Endometrium (tissue), 2 donors: ENCODE data around the gene DVL2.

Experiments
- FAIRE-seq: peaks from 2 replicates; lab custom pipeline; 2012; peaks lifted over from hg19 to GRCh38; lab: Jason Lieb, UNC
- donor health status: control.
- donor health status: control.

Gene DVL2

DNA sequence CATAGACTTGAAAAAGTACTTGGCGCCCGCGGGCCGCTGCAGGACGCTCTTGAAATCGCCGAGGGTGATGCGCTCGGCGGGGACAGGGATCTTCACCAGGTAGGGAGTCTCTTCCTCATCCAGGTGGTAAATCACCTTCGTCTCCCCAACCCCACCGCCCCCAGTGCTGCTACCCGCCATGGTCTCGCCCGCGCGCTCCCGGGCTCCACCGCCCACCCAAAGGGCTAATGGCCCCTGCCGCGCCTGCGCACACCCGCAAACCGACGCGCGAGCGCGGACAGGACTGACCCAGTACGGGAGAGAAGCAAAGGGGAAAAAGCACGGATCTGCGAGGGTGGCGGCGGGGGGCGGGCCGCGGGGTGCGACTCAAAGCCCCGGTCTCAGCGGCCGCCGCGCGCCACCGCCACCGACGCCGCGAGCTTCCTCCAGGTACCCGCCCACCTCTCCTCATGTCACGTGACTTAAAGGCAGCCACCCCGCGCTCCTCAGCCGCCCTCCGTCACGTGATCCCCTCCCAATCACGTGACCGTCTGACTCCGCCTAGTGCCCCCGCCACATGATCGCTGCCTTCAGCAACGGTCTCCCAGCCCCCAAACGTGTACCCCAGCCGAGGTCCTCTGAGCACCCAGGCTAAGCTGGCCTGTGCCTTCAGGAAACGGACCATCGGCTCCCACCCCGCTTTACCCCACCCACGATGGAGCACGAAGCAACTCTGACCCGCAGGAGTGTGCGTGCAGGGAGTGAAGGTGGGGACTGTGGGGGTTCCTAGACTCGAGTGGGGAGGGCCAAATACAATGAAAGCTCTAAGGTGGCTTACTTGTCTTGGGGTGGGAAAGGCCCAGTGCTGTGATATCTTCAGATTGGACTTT lies at the start of gene DVL2:
TSS of gene DVL2 (minus strand) at position 435 of the 869 bp plus-strand sequence. CDS start at position 180, 255 bp downstream.
- peak; percentile 31 for FAIRE-seq

DNA sequence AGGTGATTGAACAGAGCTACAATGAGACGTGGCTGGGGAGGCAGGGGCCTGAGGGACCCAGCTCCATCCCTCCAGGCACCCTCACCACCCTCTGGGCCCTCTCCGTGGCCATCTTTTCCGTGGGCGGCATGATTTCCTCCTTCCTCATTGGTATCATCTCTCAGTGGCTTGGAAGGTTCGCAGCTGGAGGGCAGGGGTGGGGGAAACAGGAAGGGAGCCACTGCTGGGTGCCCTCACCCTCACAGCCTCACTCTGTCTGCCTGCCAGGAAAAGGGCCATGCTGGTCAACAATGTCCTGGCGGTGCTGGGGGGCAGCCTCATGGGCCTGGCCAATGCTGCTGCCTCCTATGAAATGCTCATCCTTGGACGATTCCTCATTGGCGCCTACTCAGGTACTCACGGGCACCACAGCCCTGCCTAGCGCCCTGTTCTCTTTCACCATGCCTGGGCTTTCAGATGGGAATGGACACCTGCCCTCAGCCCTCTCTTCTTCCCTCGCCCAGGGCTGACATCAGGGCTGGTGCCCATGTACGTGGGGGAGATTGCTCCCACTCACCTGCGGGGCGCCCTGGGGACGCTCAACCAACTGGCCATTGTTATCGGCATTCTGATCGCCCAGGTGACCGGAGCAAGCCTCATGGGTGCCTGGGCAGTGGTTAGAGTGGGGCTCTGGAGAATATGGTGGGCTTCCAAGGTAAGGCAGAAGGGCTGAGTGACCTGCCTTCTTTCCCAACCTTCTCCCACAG lies 49.3 kb upstream of the DVL2 start:
- FAIRE-seq: no peak

DNA sequence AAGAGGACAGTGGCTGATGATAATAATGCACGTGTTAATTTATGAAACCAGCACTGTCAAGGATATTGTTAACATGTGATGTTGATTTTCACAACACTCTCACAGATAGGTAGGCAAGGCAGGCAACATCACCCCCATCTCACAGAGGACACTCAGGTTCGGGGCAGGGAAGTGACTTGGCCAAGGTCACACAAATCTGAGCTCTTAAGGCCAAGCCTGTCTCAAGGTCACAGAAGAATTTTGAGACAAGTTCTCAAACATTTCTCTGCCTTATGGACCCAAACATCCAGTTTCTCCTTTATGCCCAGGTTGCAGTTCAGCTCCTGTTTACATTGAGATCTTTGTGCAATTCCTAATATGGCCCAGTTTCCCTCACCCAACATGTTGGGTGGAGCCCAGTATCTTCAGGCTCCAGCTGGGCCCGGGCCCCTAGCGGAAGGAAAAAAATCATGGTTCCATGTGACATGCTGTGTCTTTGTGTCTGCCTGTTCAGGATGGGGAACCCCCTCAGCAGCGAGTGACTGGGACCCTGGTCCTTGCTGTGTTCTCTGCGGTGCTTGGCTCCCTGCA lies 48.5 kb upstream of the DVL2 start:
- no peak for FAIRE-seq

GRCh38 chr17:7281953-7282751 lies 47.8 kb upstream of the DVL2 start:
- FAIRE-seq: no peak

- FAIRE-seq: peak; percentile 18
These were observed 47.0 kb upstream of the DVL2 start, which contains the start of gene SLC2A4 for GRCh38 chr17:7281074-7281952. SLC2A4 (plus strand) TSS chr17:7281718; CDS start chr17:7281935, 217 bp downstream.

DNA sequence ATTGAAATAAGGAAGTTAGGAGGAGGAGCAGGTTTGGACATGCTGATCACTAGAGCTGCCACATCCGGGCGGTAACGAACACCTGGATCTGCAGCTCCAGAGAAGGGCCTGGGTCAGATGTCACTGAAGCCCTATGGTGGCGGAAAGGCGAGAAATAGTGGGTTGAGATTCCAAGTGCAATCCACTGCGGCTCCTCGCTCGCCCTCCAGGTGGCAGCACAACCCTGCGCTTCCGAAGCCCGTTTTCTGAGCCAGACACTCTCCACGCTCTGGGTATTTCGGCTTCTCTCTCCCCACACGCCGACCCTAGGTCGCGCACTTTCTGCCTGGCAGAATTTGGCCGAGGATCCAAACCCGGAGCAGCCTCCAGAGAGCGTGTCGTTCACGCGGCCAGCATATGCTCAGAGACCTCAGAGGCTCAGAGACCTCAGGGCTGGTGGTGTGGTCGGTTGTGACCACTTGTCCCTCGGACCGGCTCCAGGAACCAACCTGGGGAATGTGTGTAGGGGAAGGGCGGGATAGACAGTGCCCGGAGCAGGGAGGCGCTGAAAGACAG lies 46.3 kb upstream of the DVL2 start:
- peak; percentile 41 for FAIRE-seq

DNA sequence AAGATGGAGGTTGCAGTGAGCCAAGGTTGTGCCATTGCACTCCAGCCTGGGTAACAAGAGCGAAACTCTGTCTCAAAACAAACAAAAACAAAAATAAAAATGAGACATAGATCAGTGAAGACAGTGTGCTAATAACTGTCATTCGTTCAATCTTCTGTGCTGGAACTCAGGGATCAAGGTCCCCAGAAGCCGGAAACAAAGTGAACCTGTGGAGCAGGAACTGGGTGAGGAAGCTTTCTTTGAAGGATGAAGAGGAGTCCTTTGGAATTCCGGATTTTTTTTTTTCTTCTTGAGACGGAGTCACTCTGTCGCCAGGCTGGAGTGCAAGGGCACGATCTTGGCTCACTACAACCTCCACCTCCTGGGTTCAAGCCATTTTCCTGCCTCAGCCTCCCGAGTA lies 45.1 kb upstream of the DVL2 start:
- no peak for FAIRE-seq

GRCh38 chr17:7266784-7267183 lies 32.5 kb upstream of the DVL2 start:
- no peak for FAIRE-seq

- no peak for FAIRE-seq
These were observed 29.4 kb upstream of the DVL2 start for GRCh38 chr17:7263801-7264078.

GRCh38 chr17:7262935-7263800 lies 28.9 kb upstream of the DVL2 start:
- no peak for FAIRE-seq

DNA sequence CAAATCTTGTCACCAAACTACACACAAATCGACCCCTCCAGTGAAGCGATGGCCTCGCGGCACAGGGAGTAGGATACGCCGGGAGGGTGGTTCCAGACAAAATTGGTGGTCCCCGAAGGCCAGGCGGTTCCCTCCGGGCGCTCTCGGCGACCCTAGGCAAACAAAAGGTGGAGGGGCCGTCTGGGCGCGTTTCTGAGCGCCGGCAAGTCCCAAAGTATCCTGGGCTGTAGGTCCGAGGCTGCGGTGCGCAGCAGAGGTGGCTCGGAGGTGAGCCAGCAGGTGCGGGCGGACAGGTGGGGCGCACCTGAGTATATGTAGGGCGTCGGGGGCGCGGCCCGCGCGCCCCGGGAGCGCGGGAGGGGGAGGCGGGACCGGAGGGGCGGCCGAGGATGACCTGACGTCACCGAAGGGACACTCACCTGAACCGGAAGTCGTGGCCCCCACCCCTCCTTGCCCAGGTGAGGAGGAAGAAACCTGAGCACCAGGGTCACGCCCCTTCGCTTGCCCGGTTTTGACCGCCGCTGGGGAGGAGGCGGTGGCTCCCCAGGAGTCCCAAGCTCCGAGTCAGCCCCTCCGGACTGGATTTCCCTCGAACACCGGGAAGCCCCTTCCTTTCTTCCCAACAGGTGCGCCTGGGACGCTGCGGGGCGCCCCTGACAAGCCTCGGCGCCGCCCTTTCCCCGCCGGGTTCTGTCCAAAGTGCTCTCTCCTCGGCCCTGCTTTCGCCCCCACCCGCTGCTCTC lies 28.0 kb upstream of the DVL2 start, which contains the start of gene CLDN7:
TSS of gene CLDN7 (minus strand) at position 287 of the 743 bp plus-strand sequence. CDS start 435 bp downstream, outside the sequence.
- no peak for FAIRE-seq

GRCh38 chr17:7261379-7262191 lies 27.3 kb upstream of the DVL2 start:
- FAIRE-seq: no peak

GRCh38 chr17:7260651-7261378 lies 26.5 kb upstream of the DVL2 start:
- no peak for FAIRE-seq

GRCh38 chr17:7260151-7260550 lies 25.8 kb upstream of the DVL2 start:
- no peak for FAIRE-seq

DNA sequence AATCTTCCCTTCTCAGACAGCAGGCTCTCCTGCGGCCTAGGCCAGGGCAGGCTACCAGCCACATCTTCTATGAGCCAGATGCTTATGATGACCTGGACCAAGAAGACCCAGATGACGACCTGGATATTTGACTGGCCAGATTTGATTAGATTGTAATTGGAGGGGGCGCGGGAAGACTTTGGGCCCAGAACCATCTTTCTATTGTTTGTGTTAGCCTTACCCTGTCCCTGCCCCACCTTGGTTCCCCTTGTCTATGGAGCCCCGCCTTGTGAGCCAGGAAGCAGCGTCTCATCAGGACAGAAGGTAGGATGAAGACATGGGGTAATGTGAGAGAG lies 25.2 kb upstream of the DVL2 start:
- FAIRE-seq: no peak

- no peak for FAIRE-seq
These were observed 24.6 kb upstream of the DVL2 start for GRCh38 chr17:7258731-7259554.
